SK-N-SH (cell line): ENCODE data around the gene FKBP5. TPM values are rescaled to one million over a fixed set of nuclear protein-coding genes. Genes with fewer than 3 reads are reported as not detected.

Source experiments
- CTCF ChIA-PET: fragments of 300-600, 350-600 bp; formaldehyde crosslinking; extraction: SDS; loops from one replicate; lab custom pipeline; 2021; lab: Yijun Ruan, JAX
- POLR2A ChIA-PET: fragments of 350-600 bp; sonication (Branson Sonifier 250); formaldehyde crosslinking; extraction: SDS; loops from one replicate; lab custom pipeline; 2020; ENCODE audit warnings: antibody characterized with exemption, inconsistent platforms; lab: Yijun Ruan, JAX
- DNase-seq: peaks from one replicate; pipeline ENCODE4 v3.0.0; 2012
- H2AFZ ChIP-seq: fragments of 200-600 bp; sonication (generic); 2 replicates; pipeline ENCODE4 v1.8.1; 2016; ENCODE audit warnings: antibody characterized with exemption, mild to moderate bottlenecking, low read depth
- H3F3A ChIP-seq: fragments of 200-600 bp; sonication (generic); replicated peaks from 2 replicates; pipeline ENCODE3; 2016; ENCODE audit warnings: antibody characterized with exemption, mild to moderate bottlenecking; ENCODE audit not compliant: insufficient read depth
- H3K27ac ChIP-seq, 2 experiments: fragments of 200-500 bp in 1 of 2; fragments of 200-600 bp in 1 of 2; sonication (Bioruptor generic) in 1 of 2; sonication (generic), shearing (Covaris generic) in 1 of 2; 2 replicates each; pipeline versions ENCODE4 v1.5.1 to v1.6.1; 2014 to 2016; ENCODE audit warnings: low read depth in 2 of 2, inconsistent platforms in 1 of 2, low read length in 1 of 2, mild to moderate bottlenecking in 1 of 2, mixed read lengths in 1 of 2
- H3K27me3 ChIP-seq: fragments of 200-600 bp; sonication (generic), shearing (Covaris generic); 2 replicates; pipeline ENCODE4 v1.6.1; 2016; ENCODE audit warnings: mixed run types; ENCODE audit not compliant: insufficient read depth
- H3K36me3 ChIP-seq, 2 experiments: fragments of 200-500 bp in 1 of 2; fragments of 200-600 bp in 1 of 2; sonication (Bioruptor generic) in 1 of 2; sonication (generic) in 1 of 2; replicated peaks in 1 of 2; 2 replicates each; pipeline versions ENCODE3 to v1.5.1; 2014 to 2016; ENCODE audit warnings: low read length in 1 of 2, mild to moderate bottlenecking in 1 of 2; ENCODE audit not compliant: insufficient read depth in 2 of 2, control insufficient read depth in 1 of 2
- H3K4me1 ChIP-seq, 2 experiments: fragments of 200-500 bp in 1 of 2; fragments of 200-600 bp in 1 of 2; sonication (Bioruptor generic) in 1 of 2; sonication (generic), shearing (Covaris generic) in 1 of 2; 2 replicates each; pipeline versions ENCODE4 v1.5.1 to v1.6.1; 2014 to 2016; ENCODE audit warnings: low read depth in 1 of 2, low read length in 1 of 2, mixed run types in 1 of 2; ENCODE audit not compliant: insufficient read depth in 2 of 2, control insufficient read depth in 1 of 2
- H3K4me2 ChIP-seq: fragments of 200-600 bp; sonication (generic), shearing (Covaris generic); 2 replicates; pipeline ENCODE4 v1.6.1; 2017; ENCODE audit warnings: mixed run types
- H3K4me3 ChIP-seq, 2 experiments: fragments of 200-500 bp in 1 of 2; fragments of 200-600 bp in 1 of 2; sonication (Bioruptor generic) in 1 of 2; sonication (generic), shearing (Covaris generic) in 1 of 2; 2 replicates each; pipeline versions ENCODE4 v1.5.1 to v1.8.1; 2014 to 2016; ENCODE audit warnings: low read depth in 2 of 2, inconsistent platforms in 1 of 2, low read length in 1 of 2, mild to moderate bottlenecking in 1 of 2, mixed read lengths in 1 of 2, moderate library complexity in 1 of 2
- H3K79me2 ChIP-seq: fragments of 200-600 bp; sonication (generic); 2 replicates; pipeline ENCODE4 v1.8.1; 2017; ENCODE audit warnings: mild to moderate bottlenecking; ENCODE audit not compliant: insufficient read depth
- H3K9ac ChIP-seq: fragments of 200-600 bp; sonication (generic); 2 replicates; pipeline ENCODE4 v1.6.1; 2017; ENCODE audit warnings: mixed run types
- H3K9me2 ChIP-seq: fragments of 200-600 bp; sonication (generic); 2 replicates; pipeline ENCODE4 v1.6.1; 2017; ENCODE audit warnings: mixed run types
- H3K9me3 ChIP-seq: fragments of 200-600 bp; sonication (generic); 2 replicates; pipeline ENCODE4 v1.6.1; 2017; ENCODE audit warnings: mixed run types, mild to moderate bottlenecking, moderate library complexity
- H4K20me1 ChIP-seq: fragments of 200-600 bp; sonication (generic); 2 replicates; pipeline ENCODE4 v1.6.1; 2017; ENCODE audit warnings: mild to moderate bottlenecking, mixed run types; ENCODE audit not compliant: insufficient read depth
- CTCF ChIP-seq: fragments of 200-600 bp; sonication (generic); IDR thresholded peaks from 2 replicates; pipeline ENCODE4 v1.6.1; 2017; ENCODE audit warnings: antibody characterized with exemption, mild to moderate bottlenecking, moderate library complexity
- ELF1 ChIP-seq: IDR thresholded peaks from 2 replicates; pipeline ENCODE4 v1.4.0; 2012
- EZH2phosphoT487 ChIP-seq: fragments of 200-600 bp; sonication (generic); IDR thresholded peaks from 2 replicates; pipeline ENCODE4 v1.6.1; 2017; ENCODE audit warnings: low read depth, mixed run types, mild to moderate bottlenecking, antibody characterized with exemption, moderate library complexity, borderline replicate concordance
- FOXJ3 ChIP-seq: sonication (generic); formaldehyde crosslinking; IDR thresholded peaks from 2 replicates; pipeline ENCODE4 v1.5.1; 2020; ENCODE audit warnings: mild to moderate bottlenecking, missing genetic modification reagents
- GABPA ChIP-seq: IDR thresholded peaks from 2 replicates; pipeline ENCODE4 v1.4.0; 2012; ENCODE audit warnings: low read depth, mild to moderate bottlenecking
- IRF3 ChIP-seq: fragments of 150-350 bp; IDR thresholded peaks from 2 replicates; pipeline ENCODE4 v1.6.1; 2016; ENCODE audit warnings: mild to moderate bottlenecking, low read depth, low read length
- JUND ChIP-seq: IDR thresholded peaks from 2 replicates; pipeline ENCODE4 v1.4.0; 2012
- MEF2A ChIP-seq: IDR thresholded peaks from 2 replicates; pipeline ENCODE4 v1.4.0; 2012; ENCODE audit warnings: low read depth, borderline replicate concordance
- NRF1 ChIP-seq: IDR thresholded peaks from 2 replicates; pipeline ENCODE4 v1.6.1; 2012; ENCODE audit warnings: low read depth, mild to moderate bottlenecking, low read length
- POLR2AphosphoS5 ChIP-seq: IDR thresholded peaks from 2 replicates; pipeline ENCODE4 v1.6.1; 2012; ENCODE audit warnings: low read depth, low read length
- RAD21 ChIP-seq: IDR thresholded peaks from 2 replicates; pipeline ENCODE4 v1.6.1; 2012; ENCODE audit warnings: mild to moderate bottlenecking, low read length
- RCOR1 ChIP-seq: fragments of 150-350 bp; IDR thresholded peaks from 2 replicates; pipeline ENCODE4 v1.6.1; 2017; ENCODE audit warnings: antibody characterized with exemption, low read length
- RXRA ChIP-seq: IDR thresholded peaks from 2 replicates; pipeline ENCODE4 v1.4.0; 2012; ENCODE audit warnings: low read depth, mild to moderate bottlenecking, borderline replicate concordance
- SIN3A ChIP-seq: IDR thresholded peaks from 2 replicates; pipeline ENCODE4 v1.6.1; 2012; ENCODE audit warnings: low read depth, mild to moderate bottlenecking, low read length, moderate library complexity, borderline replicate concordance
- SMC3 ChIP-seq: IDR thresholded peaks from 2 replicates; pipeline ENCODE4 v1.6.1; 2012; ENCODE audit warnings: low read depth, low read length, improper control_type of control experiment
- TCF12 ChIP-seq: IDR thresholded peaks from 2 replicates; pipeline ENCODE4 v1.4.0; 2012
- TEAD4 ChIP-seq: IDR thresholded peaks from 2 replicates; pipeline ENCODE4 v1.4.0; 2012; ENCODE audit warnings: mild to moderate bottlenecking, borderline replicate concordance; ENCODE audit not compliant: insufficient read depth
- USF1 ChIP-seq: IDR thresholded peaks from 2 replicates; pipeline ENCODE4 v1.4.0; 2012; ENCODE audit warnings: low read depth, borderline replicate concordance
- WGBS: methylation state at CpG from one replicate; pipeline ENCODE4 v1.1.6; 2017; ENCODE audit warnings: low lambda C conversion rate; 5-methylcytosine and 5-hydroxymethylcytosine counted together
- polyA plus RNA-seq, 3 experiments: library from polyadenylated mRNA; depleted of rRNA; stranded (reverse); fragments of >200 nt; gene quantifications; 2 replicates each; pipeline ENCODE4 v1.2.3, GENCODE V29; 2012
- TF ChIP-seq, protein P1 (sequence below): IDR thresholded peaks from 2 replicates; pipeline ENCODE4 v1.4.0; 2012; ENCODE audit warnings: low read depth, borderline replicate concordance
- TF ChIP-seq, protein P2 (sequence below): fragments of 150-350 bp; IDR thresholded peaks from 2 replicates; pipeline ENCODE4 v1.6.1; 2017; ENCODE audit warnings: antibody characterized with exemption, low read length, low read depth, borderline replicate concordance

FKBP5 gene
- polyA plus RNA-seq, 1 of the 3 experiments (the other 2 are of a cell fraction), result 5.1 TPM

GRCh38 chr6:35533981-35534380 is 154.7 kb downstream of the FKBP5 start:
- no peak for TF ChIP-seq SIN3A
- TF ChIP-seq JUND, result no peak
- TF ChIP-seq RCOR1, result no peak
- TF ChIP-seq TEAD4, result no peak
- TF ChIP-seq FOXJ3 (CRISPR knock-in tag), result no peak
- no peak for TF ChIP-seq POLR2AphosphoS5
- no peak for TF ChIP-seq SMC3
- no peak for TF ChIP-seq RAD21
- TF ChIP-seq EZH2phosphoT487, result no peak
- no peak for TF ChIP-seq GABPA
- TF ChIP-seq ELF1, result no peak
- no peak for TF ChIP-seq USF1
- TF ChIP-seq, protein P1, sequence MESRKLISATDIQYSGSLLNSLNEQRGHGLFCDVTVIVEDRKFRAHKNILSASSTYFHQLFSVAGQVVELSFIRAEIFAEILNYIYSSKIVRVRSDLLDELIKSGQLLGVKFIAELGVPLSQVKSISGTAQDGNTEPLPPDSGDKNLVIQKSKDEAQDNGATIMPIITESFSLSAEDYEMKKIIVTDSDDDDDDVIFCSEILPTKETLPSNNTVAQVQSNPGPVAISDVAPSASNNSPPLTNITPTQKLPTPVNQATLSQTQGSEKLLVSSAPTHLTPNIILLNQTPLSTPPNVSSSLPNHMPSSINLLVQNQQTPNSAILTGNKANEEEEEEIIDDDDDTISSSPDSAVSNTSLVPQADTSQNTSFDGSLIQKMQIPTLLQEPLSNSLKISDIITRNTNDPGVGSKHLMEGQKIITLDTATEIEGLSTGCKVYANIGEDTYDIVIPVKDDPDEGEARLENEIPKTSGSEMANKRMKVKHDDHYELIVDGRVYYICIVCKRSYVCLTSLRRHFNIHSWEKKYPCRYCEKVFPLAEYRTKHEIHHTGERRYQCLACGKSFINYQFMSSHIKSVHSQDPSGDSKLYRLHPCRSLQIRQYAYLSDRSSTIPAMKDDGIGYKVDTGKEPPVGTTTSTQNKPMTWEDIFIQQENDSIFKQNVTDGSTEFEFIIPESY, result no peak
- no peak for TF ChIP-seq CTCF
- TF ChIP-seq MEF2A, result no peak
- no peak for TF ChIP-seq TCF12
- no peak for TF ChIP-seq NRF1
- TF ChIP-seq, protein P2, sequence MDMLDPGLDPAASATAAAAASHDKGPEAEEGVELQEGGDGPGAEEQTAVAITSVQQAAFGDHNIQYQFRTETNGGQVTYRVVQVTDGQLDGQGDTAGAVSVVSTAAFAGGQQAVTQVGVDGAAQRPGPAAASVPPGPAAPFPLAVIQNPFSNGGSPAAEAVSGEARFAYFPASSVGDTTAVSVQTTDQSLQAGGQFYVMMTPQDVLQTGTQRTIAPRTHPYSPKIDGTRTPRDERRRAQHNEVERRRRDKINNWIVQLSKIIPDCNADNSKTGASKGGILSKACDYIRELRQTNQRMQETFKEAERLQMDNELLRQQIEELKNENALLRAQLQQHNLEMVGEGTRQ, result no peak
- no peak for TF ChIP-seq RXRA
- TF ChIP-seq IRF3, result no peak
- TF ChIP-seq, all 33 proteins: peak for 0
- H3F3A ChIP-seq, result no peaks in the 10 kb centered on the region
- H4K20me1 ChIP-seq, result no peaks in the 10 kb centered on the region
- H3K27me3 ChIP-seq, result no peaks in the 10 kb centered on the region
- ChIA-PET POLR2A (no interaction called here), CTCF (interaction anchor here (1.0 to 5.3 kb wide), 3 partner anchors 10 to 19 kb away, joined by 5 to 34 read pairs (median 6); no protein-coding TSS in a partner anchor)
- DNase-seq, result no peak
- H3K4me2 ChIP-seq, result no peak overlapping the region
- no peak overlapping the region for H3K9ac ChIP-seq
- H3K4me3 ChIP-seq, result no peak overlapping the region
- H3K36me3 ChIP-seq, result no peaks in the 10 kb centered on the region
- H3K27ac ChIP-seq, result peak overlapping the region in 1 of 2 experiments; percentile 82; a peak in 2 of 4 replicates
- peaks cover 0 to 32% of the 10 kb centered on the region in 2 experiments; a peak in 1 of 4 replicates for H3K4me1 ChIP-seq
- H3K9me3 ChIP-seq, result no peaks in the 10 kb centered on the region
- 75% methylated on average over 6 of the region's 6 CpGs for WGBS
- H2AFZ ChIP-seq, result no peak overlapping the region
- H3K79me2 ChIP-seq, result no peaks in the 10 kb centered on the region
- no peaks in the 10 kb centered on the region for H3K9me2 ChIP-seq
